ENCODE measurements around the gene STXBP4. TPM values are rescaled to one million over a fixed set of nuclear protein-coding genes. Genes with fewer than 3 reads are reported as not detected.
A peak's percentile ranks its signal among the peaks of the same experiment; 100 is the strongest.

STXBP4 gene
- total and polyA plus RNA-seq, 8 donors, result 0.68 to 65.3 (median 6.0) TPM

GRCh38 chr17:54956791-54957190, 11.8 kb upstream of the STXBP4 start:
- no peak for DNase-seq
- intact Hi-C loops (cut with DNase I; ENCODE audit: low total_unique reads), result no loop called here
- no peaks in the 10 kb centered on the region for H3K4me1 ChIP-seq
- H3K27ac ChIP-seq, result no peak overlapping the region
- no peaks in the 10 kb centered on the region for H3K27me3 ChIP-seq
- no peak overlapping the region for H3K4me3 ChIP-seq
- no peaks in the 10 kb centered on the region for H3K9me3 ChIP-seq
- 76 to 84% (median 82%) methylated on average over 3 of the region's 3 CpGs for WGBS, 5 donors
- peaks cover 26 to 96% (median 79%) of the 10 kb centered on the region in 4 donors for H3K36me3 ChIP-seq
- TF ChIP-seq CTCF (IDR thresholded peaks at IDR 0.05) (no peak), POLR2AphosphoS5 (IDR thresholded peaks at IDR 0.05) (no peak), EP300 (IDR thresholded peaks at IDR 0.05) (no peak), POLR2A (IDR thresholded peaks at IDR 0.05) (no peak)

GRCh38 chr17:54967621-54968261, 824 bp upstream of the STXBP4 start:
- 0 to 1% (median 1%) methylated on average over 20 to 21 of the region's 21 CpGs for WGBS, 5 donors
- peak overlapping the region; percentile 68 to 97 (median 80) for H3K4me3 ChIP-seq
- intact Hi-C loops (cut with DNase I; ENCODE audit: low total_unique reads), result no loop called here
- DNase-seq, result peak in 1 of 2 donors; percentile 71
- no peaks in the 10 kb centered on the region for H3K9me3 ChIP-seq
- H3K27me3 ChIP-seq, result no peaks in the 10 kb centered on the region
- H3K4me1 ChIP-seq, result peaks cover 29 to 56% (median 36%) of the 10 kb centered on the region in 4 donors
- peak overlapping the region; percentile 75 to 90 (median 86) for H3K27ac ChIP-seq
- TF ChIP-seq POLR2AphosphoS5 (IDR thresholded peaks at IDR 0.05) (no peak), CTCF (IDR thresholded peaks at IDR 0.05) (peak in 2 of 7 experiments; percentile 30 to 35)
- peaks cover 19 to 26% (median 20%) of the 10 kb centered on the region in 4 donors for H3K36me3 ChIP-seq

- TF ChIP-seq EP300 (IDR thresholded peaks at IDR 0.05) (no peak), POLR2A (IDR thresholded peaks at IDR 0.05) (no peak), CTCF (IDR thresholded peaks at IDR 0.05) (no peak), POLR2AphosphoS5 (IDR thresholded peaks at IDR 0.05) (no peak)
- no peak for DNase-seq
Observed at GRCh38 chr17:54968988-54969332, 395 bp downstream of the STXBP4 start.

GRCh38 chr17:54969658-54970572, 1.4 kb downstream of the STXBP4 start:
- H3K36me3 ChIP-seq, result peaks cover 0 to 4% (median 0%) of the 10 kb centered on the region in 4 donors
- peak overlapping the region; percentile 68 to 97 (median 80) for H3K4me3 ChIP-seq
- WGBS, 5 donors, result 30 to 38% (median 36%) methylated on average over 7 of the region's 7 CpGs
- no peak for DNase-seq
- H3K9me3 ChIP-seq, result no peaks in the 10 kb centered on the region
- intact Hi-C loops (cut with DNase I; ENCODE audit: low total_unique reads), result no loop called here
- H3K4me1 ChIP-seq, result peaks cover 31 to 71% (median 48%) of the 10 kb centered on the region in 4 donors
- H3K27me3 ChIP-seq, result no peaks in the 10 kb centered on the region
- H3K27ac ChIP-seq, result peak overlapping the region; percentile 53 to 90 (median 86)
- no peak for TF ChIP-seq EP300 (IDR thresholded peaks at IDR 0.05)
- no peak for TF ChIP-seq POLR2AphosphoS5 (IDR thresholded peaks at IDR 0.05)
- no peak for TF ChIP-seq CTCF (IDR thresholded peaks at IDR 0.05)
- TF ChIP-seq POLR2A (IDR thresholded peaks at IDR 0.05), result no peak

More at GRCh38 chr17:54968988-54969332, 395 bp downstream of the STXBP4 start:
- Histone ChIP-seq H3K4me1 (peaks cover 31 to 64% (median 40%) of the 10 kb centered on the region in 4 donors), H3K9me3 (no peaks in the 10 kb centered on the region), H3K27me3 (no peaks in the 10 kb centered on the region), H3K36me3 (peaks cover 7 to 14% (median 8%) of the 10 kb centered on the region in 4 donors), H3K4me3 (peak overlapping the region; percentile 68 to 97 (median 80)), H3K27ac (peak overlapping the region; percentile 81 to 90 (median 86))
- WGBS, 5 donors, result 0 to 1% (median 0%) methylated on average over 13 of the region's 13 CpGs
- intact Hi-C loops (cut with DNase I; ENCODE audit: low total_unique reads), result no loop called here
